Measurements from ENCODE around the gene FEM1C. TPM values are rescaled to one million over a fixed set of nuclear protein-coding genes. Genes with fewer than 3 reads are reported as not detected.

The FEM1C gene
- total RNA-seq, 4 donors from 2014 or later = 24.3 to 59.8 (median 34.0) TPM

DNA sequence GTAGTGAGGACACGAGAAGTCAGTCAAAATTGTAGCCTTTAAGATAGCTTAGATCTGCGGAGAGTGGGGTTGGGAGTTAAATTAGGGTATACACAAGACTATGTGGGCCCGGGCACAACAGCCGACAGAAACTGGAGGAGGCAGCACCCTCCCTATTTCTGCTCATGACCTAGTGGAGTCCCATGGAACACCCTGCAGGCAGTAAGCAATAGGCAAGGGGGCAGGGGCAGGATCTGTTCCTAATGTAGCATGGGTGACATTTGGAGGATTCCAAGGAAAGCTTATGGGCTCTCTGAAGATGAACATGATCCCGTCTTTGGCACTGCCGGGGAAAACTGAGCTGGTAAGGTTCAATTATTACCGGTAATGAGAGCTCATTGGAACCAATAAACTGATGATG is 67.0 kb downstream of the FEM1C start:
- TF ChIP-seq, protein P1, sequence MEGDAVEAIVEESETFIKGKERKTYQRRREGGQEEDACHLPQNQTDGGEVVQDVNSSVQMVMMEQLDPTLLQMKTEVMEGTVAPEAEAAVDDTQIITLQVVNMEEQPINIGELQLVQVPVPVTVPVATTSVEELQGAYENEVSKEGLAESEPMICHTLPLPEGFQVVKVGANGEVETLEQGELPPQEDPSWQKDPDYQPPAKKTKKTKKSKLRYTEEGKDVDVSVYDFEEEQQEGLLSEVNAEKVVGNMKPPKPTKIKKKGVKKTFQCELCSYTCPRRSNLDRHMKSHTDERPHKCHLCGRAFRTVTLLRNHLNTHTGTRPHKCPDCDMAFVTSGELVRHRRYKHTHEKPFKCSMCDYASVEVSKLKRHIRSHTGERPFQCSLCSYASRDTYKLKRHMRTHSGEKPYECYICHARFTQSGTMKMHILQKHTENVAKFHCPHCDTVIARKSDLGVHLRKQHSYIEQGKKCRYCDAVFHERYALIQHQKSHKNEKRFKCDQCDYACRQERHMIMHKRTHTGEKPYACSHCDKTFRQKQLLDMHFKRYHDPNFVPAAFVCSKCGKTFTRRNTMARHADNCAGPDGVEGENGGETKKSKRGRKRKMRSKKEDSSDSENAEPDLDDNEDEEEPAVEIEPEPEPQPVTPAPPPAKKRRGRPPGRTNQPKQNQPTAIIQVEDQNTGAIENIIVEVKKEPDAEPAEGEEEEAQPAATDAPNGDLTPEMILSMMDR (IDR thresholded peaks at IDR 0.05; ENCODE audit: low read depth) = no peak

DNA sequence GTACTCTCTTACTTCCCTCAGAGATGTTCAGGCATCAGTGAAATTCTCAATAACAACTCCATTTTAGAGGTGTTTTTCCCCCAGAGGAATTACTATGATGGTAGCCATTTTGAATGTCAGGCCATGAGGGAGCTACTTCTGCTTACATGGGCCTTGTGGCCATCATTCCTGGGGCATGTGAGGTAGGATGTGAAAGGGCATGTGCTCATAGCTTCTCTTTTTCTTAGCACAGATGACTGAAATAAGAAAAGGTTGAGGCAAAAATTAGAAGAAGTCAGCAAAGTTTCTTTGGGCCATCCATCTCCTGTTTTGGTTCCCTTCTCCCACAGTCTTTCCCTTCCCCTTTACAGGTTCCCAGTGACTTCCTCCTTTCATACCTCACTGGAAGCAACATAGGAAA is 68.8 kb downstream of the FEM1C start:
- TF ChIP-seq, protein P1 (IDR thresholded peaks at IDR 0.05; ENCODE audit: low read depth) = no peak

DNA sequence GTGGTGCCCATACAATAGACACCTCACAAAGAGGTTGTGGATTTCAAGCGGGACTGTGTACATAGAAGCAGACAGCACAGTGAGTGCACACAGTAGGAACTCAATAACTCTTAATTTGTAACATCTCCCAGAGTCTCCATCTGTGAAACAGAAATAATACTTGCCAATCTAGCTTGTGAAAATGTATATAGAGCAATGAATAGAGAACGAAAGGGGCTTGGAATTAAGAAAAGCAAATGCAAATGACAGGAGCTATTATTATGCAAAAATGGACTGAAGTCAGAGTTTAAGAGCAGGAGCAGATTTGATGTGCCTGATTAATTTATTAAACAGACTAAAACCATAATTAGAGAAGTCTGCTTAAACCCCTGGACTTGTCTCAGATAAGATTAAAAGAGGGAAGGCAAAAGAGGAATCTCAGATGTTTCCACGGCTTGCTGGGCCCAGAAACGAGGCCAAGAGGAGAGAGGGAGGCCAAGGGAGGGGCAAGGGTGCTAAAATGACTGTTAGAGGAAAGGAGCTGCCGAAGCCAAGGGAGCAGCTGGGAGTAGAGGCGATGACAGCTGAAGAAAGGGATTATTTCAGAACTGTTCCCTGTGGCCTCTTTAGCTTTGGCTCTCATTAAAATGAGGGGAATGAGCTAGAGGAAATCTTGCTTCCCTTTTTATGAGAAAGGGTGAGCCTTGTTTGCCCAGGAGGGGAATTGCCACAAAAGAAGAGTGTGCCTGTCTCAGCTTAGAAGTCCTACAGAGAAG is 72.1 kb downstream of the FEM1C start:
- TF ChIP-seq, protein P1 (IDR thresholded peaks at IDR 0.05; ENCODE audit: low read depth) = no peak

DNA sequence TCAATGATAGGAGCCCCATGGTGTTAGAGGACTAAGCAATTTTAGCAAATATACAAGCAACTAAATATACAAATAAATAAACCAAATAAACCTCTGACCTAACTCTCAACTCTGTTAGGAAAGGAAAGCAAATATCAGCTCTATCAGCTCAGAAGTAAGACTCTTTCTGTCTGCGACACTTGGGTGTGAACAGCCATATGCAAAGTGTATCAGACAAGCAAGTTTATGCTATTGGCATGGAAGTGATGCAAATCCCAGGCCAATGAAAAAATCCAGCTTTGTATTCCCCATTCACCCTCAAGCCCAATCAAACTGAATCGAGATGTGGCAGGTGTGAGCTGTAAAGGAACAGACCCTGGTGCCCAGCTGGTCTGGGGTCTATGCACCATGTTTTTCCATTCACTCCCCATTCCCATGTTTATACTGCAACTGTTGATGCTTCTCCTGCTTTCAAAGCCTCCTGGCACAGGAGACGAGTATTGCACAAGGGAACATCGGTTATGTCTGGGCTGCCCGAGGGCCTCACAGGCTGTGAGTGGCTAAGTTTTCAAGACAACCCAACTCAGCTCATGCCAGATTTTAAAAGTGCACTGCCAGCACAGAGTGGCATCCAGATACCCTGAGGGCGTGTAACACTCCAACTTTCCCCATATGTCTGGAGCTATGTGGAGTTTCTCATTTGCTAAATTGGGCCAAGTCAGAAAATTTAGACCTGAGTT is 73.1 kb downstream of the FEM1C start:
- TF ChIP-seq, protein P1 (IDR thresholded peaks at IDR 0.05; ENCODE audit: low read depth) = no peak

DNA sequence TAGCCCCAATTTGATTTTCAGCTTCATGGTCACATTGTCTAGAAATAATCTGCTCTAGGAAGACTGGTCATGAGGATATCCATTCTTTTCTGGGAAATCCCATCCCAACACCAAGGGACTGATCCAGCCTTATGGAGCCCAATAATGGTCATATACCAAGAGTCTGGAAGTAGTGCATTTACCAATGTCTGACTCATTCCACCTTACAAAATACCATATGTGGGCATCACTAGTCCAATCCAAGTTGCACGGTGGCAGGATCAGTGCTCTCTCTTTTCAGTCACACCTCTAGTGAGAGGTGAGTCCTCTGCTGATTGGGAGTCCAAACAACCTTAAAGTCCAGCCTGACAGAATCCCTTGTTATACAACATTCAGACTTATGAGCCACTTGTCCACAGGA is 73.7 kb downstream of the FEM1C start:
- TF ChIP-seq, protein P1 (IDR thresholded peaks at IDR 0.05; ENCODE audit: low read depth) = no peak

Small RNAs within 50 kb of the gene (small RNA-seq; reads per million reads assigned to genes)
- not detected for gene AC008628.1
- not detected for gene AC008628.2

Other genes with a start within 250 kb of the FEM1C start
- 10 to 100 TPM in 3 of 4 donors, 1 to 10 TPM in 1; 5.1 to 16.7 (median 14.5) TPM for gene CCDC112, start 248.1 kb downstream of the FEM1C start, total RNA-seq
- gene TICAM2, start 57.7 kb upstream of the FEM1C start, total RNA-seq = 1 to 10 TPM in 3 of 4 donors, under 1 TPM in 1; 0.57 to 4.2 (median 3.2) TPM
- 100 to 1,000 TPM in 1 of 4 donors, 10 to 100 TPM in 3; 75.1 to 141 (median 77.4) TPM for gene TMED7, start 81.3 kb upstream of the FEM1C start, total RNA-seq

Measured in subcutaneous adipose tissue (tissue), 4 donors.